Endothelial cell of umbilical vein (primary cell): ENCODE measurements around the gene ANAPC2. TPM values are rescaled to one million over a fixed set of nuclear protein-coding genes. Genes with fewer than 3 reads are reported as not detected.

Source experiments
- BruUV-seq: library from RNA; stranded (reverse); fragments of 400-500 nt; replicated peaks from 2 replicates; lab custom pipeline; 2021; lab: Mats Ljungman, UMichigan
- CTCF ChIA-PET: fragments of 300-600, 350-600 bp; sonication (Branson Sonifier 250); formaldehyde crosslinking; loops from one replicate; lab custom pipeline; 2021; ENCODE audit warnings: antibody characterized with exemption, inconsistent platforms; lab: Charles Lee
- POLR2A ChIA-PET: fragments of 300-600, 350-600 bp; sonication (Branson Sonifier 250); formaldehyde crosslinking; loops from one replicate; lab custom pipeline; 2021; ENCODE audit warnings: antibody characterized with exemption, inconsistent platforms; lab: Charles Lee
- DNase-seq: peaks from one replicate; pipeline ENCODE4 v3.0.0-alpha.2; 2011; ENCODE audit warnings: low read depth, low spot score
- FAIRE-seq: peaks from 2 replicates; lab custom pipeline; 2011; peaks lifted over from hg19 to GRCh38; lab: Jason Lieb, UNC
- H2AFZ ChIP-seq: 2 replicates; pipeline ENCODE4 v1.6.0; 2012; ENCODE audit warnings: low read depth, low read length, control low read depth, inconsistent platforms
- H3K27ac ChIP-seq: 2 replicates; pipeline ENCODE4 v1.5.1; 2011; ENCODE audit warnings: low read depth, mild to moderate bottlenecking, control low read depth, low read length, moderate library complexity; ENCODE audit not compliant: insufficient read depth
- H3K27me3 ChIP-seq, 2 experiments: 2 replicates each; pipeline versions ENCODE4 v1.6.0 to v1.6.1; 2011; ENCODE audit warnings: low read length in 2 of 2, mixed read lengths in 1 of 2; ENCODE audit not compliant: control insufficient read depth in 2 of 2, insufficient read depth in 2 of 2
- H3K36me3 ChIP-seq, 2 experiments: 2 replicates in 1 of 2; 3 replicates in 1 of 2; pipeline ENCODE4 v1.5.1; 2011; ENCODE audit warnings: low read length in 2 of 2, mild to moderate bottlenecking in 1 of 2, moderate library complexity in 1 of 2; ENCODE audit not compliant: control insufficient read depth in 2 of 2, insufficient read depth in 2 of 2; ENCODE audit errors: extremely low read depth in 1 of 2
- H3K4me1 ChIP-seq: 3 replicates; pipeline ENCODE4 v1.5.1; 2011; ENCODE audit warnings: mild to moderate bottlenecking, low read length; ENCODE audit not compliant: control insufficient read depth, insufficient read depth; ENCODE audit errors: extremely low read depth
- H3K4me2 ChIP-seq: 2 replicates; pipeline ENCODE4 v1.6.1; 2011; ENCODE audit warnings: low read length, control low read depth, mixed read lengths; ENCODE audit not compliant: insufficient read depth
- H3K4me3 ChIP-seq, 3 experiments: fragments of 200-600 bp in 1 of 3; sonication (generic), shearing (Covaris generic) in 1 of 3; replicated peaks in 1 of 3; 2 replicates each; pipeline ENCODE4 v1.5.1; 2011 to 2016; ENCODE audit warnings: control low read depth in 3 of 3, low read length in 3 of 3, mild to moderate bottlenecking in 2 of 3, inconsistent platforms in 1 of 3, low read depth in 1 of 3, moderate library complexity in 1 of 3; ENCODE audit not compliant: insufficient read depth in 1 of 3
- H3K79me2 ChIP-seq: 2 replicates; pipeline ENCODE4 v1.6.0; 2012; ENCODE audit warnings: low read length, inconsistent platforms; ENCODE audit not compliant: control insufficient read depth, insufficient read depth
- H3K9ac ChIP-seq: replicated peaks from 2 replicates; pipeline ENCODE3; 2011; ENCODE audit warnings: low read length, control low read depth; ENCODE audit not compliant: insufficient read depth; ENCODE audit errors: extremely low read depth
- H3K9me1 ChIP-seq: replicated peaks from 3 replicates; pipeline ENCODE4 v1.6.0; 2011; ENCODE audit warnings: mild to moderate bottlenecking, low read length; ENCODE audit not compliant: control insufficient read depth, insufficient read depth; ENCODE audit errors: extremely low read depth
- H3K9me3 ChIP-seq: replicated peaks from 2 replicates; pipeline ENCODE4 v1.5.1; 2012; ENCODE audit warnings: low read length, inconsistent platforms; ENCODE audit not compliant: control insufficient read depth, insufficient read depth
- H4K20me1 ChIP-seq: replicated peaks from 2 replicates; pipeline ENCODE3; 2011; ENCODE audit warnings: mild to moderate bottlenecking, low read length; ENCODE audit not compliant: control insufficient read depth, insufficient read depth; ENCODE audit errors: extremely low read depth
- FOS ChIP-seq: IDR thresholded peaks from 2 replicates; pipeline ENCODE4 v1.6.1; 2011; ENCODE audit warnings: mild to moderate bottlenecking, low read length, moderate library complexity, borderline replicate concordance; ENCODE audit not compliant: insufficient read depth
- dilution Hi-C: fragments of 300-500 bp; cut with MboI; formaldehyde crosslinking; loops from one replicate; pipeline ENCODE4 v1.15.0; 2019; ENCODE audit warnings: low sequenced_read_pairs; ENCODE audit not compliant: extremely low pct_ligation_motif_present
- intact Hi-C: fragments of 100-400 bp; cut with micrococcal nuclease; formaldehyde crosslinking; loops from one replicate; pipeline ENCODE4 v1.10.0; 2022
- polyA plus RNA-seq, 4 experiments: library from polyadenylated mRNA; depleted of rRNA in 3 of 4; stranded (reverse) in 3 of 4; unstranded in 1 of 4; fragments of >200 nt; gene quantifications; 2 replicates each; pipeline versions ENCODE4 v1.2.1 to v1.2.3, GENCODE V29; 2011 to 2012; ENCODE audit warnings: missing spikeins in 1 of 4
- total RNA-seq: library from RNA; stranded (reverse); gene quantifications from 2 replicates; pipeline ENCODE4 v1.2.3, GENCODE V29; 2021
- TF ChIP-seq, protein P1 (sequence below), 2 donors: IDR thresholded peaks; 1 replicate in 1 of 2; 2 replicates in 1 of 2; pipeline ENCODE4 v1.5.1; 2011; ENCODE audit warnings: low read length in 2 of 2, mild to moderate bottlenecking in 2 of 2, moderate library complexity in 2 of 2, control low read depth in 1 of 2, inconsistent platforms in 1 of 2, low read depth in 1 of 2; ENCODE audit not compliant: insufficient read depth in 1 of 2; ENCODE audit errors: extremely low read depth in 1 of 2

ANAPC2 gene
- total and polyA plus RNA-seq, 2 donors (not counting 3 experiments of a cell fraction or from before 2014, with no cell fraction given) = 44.8 to 69.2 TPM

GRCh38 chr9:137227054-137227852 lies 38.9 kb upstream of the ANAPC2 start, which contains the start of gene RNF224:
Gene RNF224, plus strand, starts transcription at chr9:137227502. Its CDS starts 834 bp downstream, at chr9:137228336.
- H3K9ac ChIP-seq = no peak within 1 kb of the TSS
- no peaks in the 10 kb centered on the region for H3K9me3 ChIP-seq
- H2AFZ ChIP-seq = no peak within 1 kb of the TSS
- H3K79me2 ChIP-seq = no peaks in the 10 kb centered on the region
- H3K9me1 ChIP-seq = no peaks in the 10 kb centered on the region
- TF ChIP-seq, protein P1, sequence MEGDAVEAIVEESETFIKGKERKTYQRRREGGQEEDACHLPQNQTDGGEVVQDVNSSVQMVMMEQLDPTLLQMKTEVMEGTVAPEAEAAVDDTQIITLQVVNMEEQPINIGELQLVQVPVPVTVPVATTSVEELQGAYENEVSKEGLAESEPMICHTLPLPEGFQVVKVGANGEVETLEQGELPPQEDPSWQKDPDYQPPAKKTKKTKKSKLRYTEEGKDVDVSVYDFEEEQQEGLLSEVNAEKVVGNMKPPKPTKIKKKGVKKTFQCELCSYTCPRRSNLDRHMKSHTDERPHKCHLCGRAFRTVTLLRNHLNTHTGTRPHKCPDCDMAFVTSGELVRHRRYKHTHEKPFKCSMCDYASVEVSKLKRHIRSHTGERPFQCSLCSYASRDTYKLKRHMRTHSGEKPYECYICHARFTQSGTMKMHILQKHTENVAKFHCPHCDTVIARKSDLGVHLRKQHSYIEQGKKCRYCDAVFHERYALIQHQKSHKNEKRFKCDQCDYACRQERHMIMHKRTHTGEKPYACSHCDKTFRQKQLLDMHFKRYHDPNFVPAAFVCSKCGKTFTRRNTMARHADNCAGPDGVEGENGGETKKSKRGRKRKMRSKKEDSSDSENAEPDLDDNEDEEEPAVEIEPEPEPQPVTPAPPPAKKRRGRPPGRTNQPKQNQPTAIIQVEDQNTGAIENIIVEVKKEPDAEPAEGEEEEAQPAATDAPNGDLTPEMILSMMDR (IDR thresholded peaks at IDR 0.05; ENCODE audit: extremely low read depth in 1 of 2, insufficient read depth in 1 of 2, low read depth in 1 of 2, low read length in 2 of 2) = peak; percentile 86 to 95
- TF ChIP-seq FOS = no peak
- no peak within 1 kb of the TSS for H3K4me3 ChIP-seq
- no peak within 1 kb of the TSS for H3K4me2 ChIP-seq
- no peaks in the 10 kb centered on the region for H3K36me3 ChIP-seq
- dilution Hi-C loops = no loop called here
- H3K4me1 ChIP-seq = peaks cover 12% of the 10 kb centered on the region
- intact Hi-C loops = loop anchor here (1.0 to 2.0 kb wide), 3 partner anchors 50 to 181 kb away; partner anchors contain the start of gene NPDC1
- CTCF ChIA-PET = interaction anchor here (0.6 to 6.3 kb wide), 31 partner anchors 10 to 380 kb away, joined by 3 to 63 read pairs (median 5); partner anchors contain the start of genes ANAPC2, DPP7, NPDC1 and SSNA1
- no TSS peak for BruUV-seq
- POLR2A ChIA-PET = interaction anchor here (0.6 kb wide), 2 partner anchors 14 to 24 kb away, joined by 4 to 5 read pairs; partner anchors contain the start of gene TUBB4B
- no peaks in the 10 kb centered on the region for H3K27me3 ChIP-seq
- peak; percentile 90 for FAIRE-seq
- no peak within 1 kb of the TSS for H3K27ac ChIP-seq
- no peaks in the 10 kb centered on the region for H4K20me1 ChIP-seq
- peak; percentile 68 for DNase-seq
